SU-DHL-6 (cell line): ENCODE measurements around the gene MTFMT.

Experiments used
- H2AFZ ChIP-seq: fragments of 200-600 bp; sonication (generic); 2 replicates; pipeline ENCODE4 v1.6.1; 2014; ENCODE audit warnings: low read depth, mild to moderate bottlenecking, moderate library complexity, mixed read lengths, antibody characterized with exemption, low read length; ENCODE audit not compliant: severe bottlenecking
- H3F3A ChIP-seq: fragments of 200-600 bp; shearing (Covaris generic); 2 replicates; pipeline ENCODE4 v1.6.0; 2016; ENCODE audit warnings: antibody characterized with exemption, mild to moderate bottlenecking; ENCODE audit not compliant: insufficient read depth
- H3K27ac ChIP-seq: fragments of 200-600 bp; sonication (generic); 2 replicates; pipeline ENCODE4 v1.5.1; 2016; ENCODE audit warnings: low read depth, mild to moderate bottlenecking, low read length, moderate library complexity, mixed read lengths
- H3K27me3 ChIP-seq: fragments of 200-600 bp; sonication (generic), shearing (Covaris generic); 2 replicates; pipeline ENCODE4 v1.6.0; 2014; ENCODE audit warnings: mild to moderate bottlenecking, low read length
- H3K36me3 ChIP-seq: fragments of 200-600 bp; sonication (generic); 2 replicates; pipeline ENCODE4 v1.6.1; 2014; ENCODE audit warnings: mild to moderate bottlenecking, low read length, mixed read lengths
- H3K4me2 ChIP-seq: fragments of 300-600, 200-600 bp; shearing (Covaris generic), sonication (generic); 2 replicates; pipeline ENCODE4 v1.6.0; 2014; ENCODE audit warnings: low read length, low read depth, mild to moderate bottlenecking; ENCODE audit not compliant: poor library complexity, severe bottlenecking
- H3K4me3 ChIP-seq: fragments of 200-600 bp; sonication (generic); 2 replicates; pipeline ENCODE4 v1.5.1; 2014; ENCODE audit warnings: antibody characterized with exemption, low read length, mild to moderate bottlenecking, mixed read lengths; ENCODE audit not compliant: insufficient read depth, poor library complexity, severe bottlenecking
- H3K79me2 ChIP-seq: fragments of 200-600 bp; sonication (generic); 2 replicates; pipeline ENCODE4 v1.6.1; 2014; ENCODE audit warnings: mild to moderate bottlenecking, low read length, moderate library complexity; ENCODE audit not compliant: insufficient read depth
- H3K9ac ChIP-seq: fragments of 200-600 bp; sonication (generic); 2 replicates; pipeline ENCODE4 v1.7.0; 2014; ENCODE audit warnings: mild to moderate bottlenecking, low read length
- H3K9me2 ChIP-seq: fragments of 200-600 bp; sonication (generic); replicated peaks from 2 replicates; pipeline ENCODE4 v1.6.1; 2014; ENCODE audit warnings: low read length; ENCODE audit not compliant: insufficient read depth
- H3K9me3 ChIP-seq: fragments of 200-600 bp; sonication (generic); 2 replicates; pipeline ENCODE4 v1.6.1; 2014; ENCODE audit warnings: low read length, mixed read lengths; ENCODE audit not compliant: insufficient read depth
- H4K20me1 ChIP-seq: fragments of 200-600 bp; sonication (generic); 2 replicates; pipeline ENCODE4 v1.6.1; 2014; ENCODE audit warnings: low read depth, mild to moderate bottlenecking, antibody characterized with exemption, low read length, moderate library complexity, mixed read lengths
- EZH2phosphoT487 ChIP-seq: fragments of 200-600 bp; sonication (generic), shearing (Covaris generic); conservative IDR thresholded peaks from 2 replicates; pipeline ENCODE4 v1.6.1; 2018; ENCODE audit warnings: mild to moderate bottlenecking, antibody characterized with exemption, low read length, moderate library complexity, mixed read lengths
- TF ChIP-seq, protein P1 (sequence below): fragments of 200-600 bp; sonication (generic); IDR thresholded peaks from one replicate; pipeline ENCODE4 v1.5.1; 2017; ENCODE audit warnings: antibody characterized with exemption, mild to moderate bottlenecking, low read length, moderate library complexity; ENCODE audit not compliant: insufficient read depth, poor library complexity, severe bottlenecking

The MTFMT gene

GRCh38 chr15:65038428-65038827 lies 9.0 kb upstream of the MTFMT start:
- H3K36me3 ChIP-seq, result no peaks in the 10 kb centered on the region
- no peaks in the 10 kb centered on the region for H3K79me2 ChIP-seq
- H3K4me3 ChIP-seq, result no peak overlapping the region
- TF ChIP-seq EZH2phosphoT487, result no peak
- TF ChIP-seq, protein P1, sequence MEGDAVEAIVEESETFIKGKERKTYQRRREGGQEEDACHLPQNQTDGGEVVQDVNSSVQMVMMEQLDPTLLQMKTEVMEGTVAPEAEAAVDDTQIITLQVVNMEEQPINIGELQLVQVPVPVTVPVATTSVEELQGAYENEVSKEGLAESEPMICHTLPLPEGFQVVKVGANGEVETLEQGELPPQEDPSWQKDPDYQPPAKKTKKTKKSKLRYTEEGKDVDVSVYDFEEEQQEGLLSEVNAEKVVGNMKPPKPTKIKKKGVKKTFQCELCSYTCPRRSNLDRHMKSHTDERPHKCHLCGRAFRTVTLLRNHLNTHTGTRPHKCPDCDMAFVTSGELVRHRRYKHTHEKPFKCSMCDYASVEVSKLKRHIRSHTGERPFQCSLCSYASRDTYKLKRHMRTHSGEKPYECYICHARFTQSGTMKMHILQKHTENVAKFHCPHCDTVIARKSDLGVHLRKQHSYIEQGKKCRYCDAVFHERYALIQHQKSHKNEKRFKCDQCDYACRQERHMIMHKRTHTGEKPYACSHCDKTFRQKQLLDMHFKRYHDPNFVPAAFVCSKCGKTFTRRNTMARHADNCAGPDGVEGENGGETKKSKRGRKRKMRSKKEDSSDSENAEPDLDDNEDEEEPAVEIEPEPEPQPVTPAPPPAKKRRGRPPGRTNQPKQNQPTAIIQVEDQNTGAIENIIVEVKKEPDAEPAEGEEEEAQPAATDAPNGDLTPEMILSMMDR, result no peak
- no peak overlapping the region for H3K27ac ChIP-seq
- H4K20me1 ChIP-seq, result no peaks in the 10 kb centered on the region
- H3K4me2 ChIP-seq, result no peak overlapping the region
- no peaks in the 10 kb centered on the region for H3K9me2 ChIP-seq
- H3F3A ChIP-seq, result peaks cover 6% of the 10 kb centered on the region; the same call in 1 of the 2 replicates
- H3K9me3 ChIP-seq, result no peaks in the 10 kb centered on the region
- H3K9ac ChIP-seq, result no peak overlapping the region
- H2AFZ ChIP-seq, result no peak overlapping the region
- H3K27me3 ChIP-seq, result no peaks in the 10 kb centered on the region

GRCh38 chr15:65037309-65037708 lies 7.9 kb upstream of the MTFMT start:
- no peak for TF ChIP-seq EZH2phosphoT487
- TF ChIP-seq, protein P1, result no peak
- no peaks in the 10 kb centered on the region for H3K79me2 ChIP-seq
- H3K27me3 ChIP-seq, result no peaks in the 10 kb centered on the region
- no peak overlapping the region for H2AFZ ChIP-seq
- no peak overlapping the region for H3K27ac ChIP-seq
- no peak overlapping the region for H3K4me2 ChIP-seq
- peaks cover 6% of the 10 kb centered on the region; the same call in 1 of the 2 replicates for H3F3A ChIP-seq
- H3K9ac ChIP-seq, result no peak overlapping the region
- H3K9me3 ChIP-seq, result no peaks in the 10 kb centered on the region
- H3K36me3 ChIP-seq, result no peaks in the 10 kb centered on the region
- no peaks in the 10 kb centered on the region for H4K20me1 ChIP-seq
- H3K9me2 ChIP-seq, result no peaks in the 10 kb centered on the region
- no peak overlapping the region for H3K4me3 ChIP-seq

DNA sequence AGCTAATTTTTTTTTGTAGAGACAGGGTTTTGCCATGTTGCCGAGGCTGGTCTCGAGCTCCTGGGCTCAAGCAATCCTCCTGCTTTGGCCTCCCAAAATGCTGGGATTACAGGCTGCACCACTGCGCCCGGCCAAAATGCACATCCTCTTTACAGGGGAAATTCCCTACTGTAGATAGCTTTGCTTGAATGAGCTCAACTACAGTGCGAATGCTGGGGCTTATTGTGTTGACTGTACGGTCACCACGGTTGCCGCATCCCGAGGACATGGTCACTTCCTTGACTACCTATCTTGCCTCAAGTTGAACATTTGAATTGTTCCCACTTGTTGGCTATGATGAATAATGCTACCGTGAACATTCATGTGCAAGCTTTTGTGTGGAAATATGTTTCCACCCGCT lies 5.3 kb upstream of the MTFMT start:
- no peaks in the 10 kb centered on the region for H3K79me2 ChIP-seq
- H3K4me2 ChIP-seq, result no peak overlapping the region
- H3K9ac ChIP-seq, result no peak overlapping the region
- TF ChIP-seq, protein P1, result no peak
- TF ChIP-seq EZH2phosphoT487, result no peak
- H2AFZ ChIP-seq, result no peak overlapping the region
- H3K27me3 ChIP-seq, result no peaks in the 10 kb centered on the region
- H3K9me3 ChIP-seq, result no peaks in the 10 kb centered on the region
- no peak overlapping the region for H3K27ac ChIP-seq
- no peaks in the 10 kb centered on the region for H3K36me3 ChIP-seq
- no peak overlapping the region for H3K4me3 ChIP-seq
- H3F3A ChIP-seq, result peaks cover 6% of the 10 kb centered on the region; the same call in 1 of the 2 replicates
- no peaks in the 10 kb centered on the region for H4K20me1 ChIP-seq
- H3K9me2 ChIP-seq, result no peaks in the 10 kb centered on the region
